ENCODE data around the gene DPP6.
"Not testable (repeated sequence)": the region's sequence is repeated elsewhere in the genome, so short reads cannot be mapped to it uniquely, and the experiment has no call there.

The DPP6 gene

DNA sequence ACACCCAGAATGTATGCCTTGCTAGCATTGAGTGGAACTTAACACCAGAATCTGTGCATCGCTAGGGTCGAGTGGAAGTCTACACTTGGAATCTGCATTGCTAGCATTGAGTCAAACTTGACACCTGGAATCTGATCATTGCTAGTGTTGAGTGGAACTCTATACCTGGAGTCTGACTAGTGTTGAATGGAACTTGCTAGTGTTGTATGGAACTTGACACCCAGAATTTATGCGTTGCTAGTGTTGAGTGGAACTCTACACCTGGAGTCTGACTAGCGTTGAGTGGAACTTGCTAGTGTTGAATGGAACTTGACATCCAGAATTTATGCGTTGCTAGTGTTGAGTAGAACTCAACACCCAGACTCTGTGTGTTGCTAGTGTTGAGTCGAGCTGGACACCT, 110.7 kb downstream of the DPP6 start:
- not testable (repeated sequence) for H3K4me1 ChIP-seq (ENCODE audit: control insufficient read depth, insufficient read depth, low read length); H3K36me3 ChIP-seq (ENCODE audit: control insufficient read depth, insufficient read depth, low read length); H3K27me3 ChIP-seq (ENCODE audit: control insufficient read depth, insufficient read depth, low read length); H3K4me3 ChIP-seq (ENCODE audit: low read depth, low read length); H3K9me3 ChIP-seq (ENCODE audit: control insufficient read depth, insufficient read depth, low read length); H3K9ac ChIP-seq (ENCODE audit: low read depth, low read length); H3K27ac ChIP-seq (ENCODE audit: low read depth, low read length)

DNA sequence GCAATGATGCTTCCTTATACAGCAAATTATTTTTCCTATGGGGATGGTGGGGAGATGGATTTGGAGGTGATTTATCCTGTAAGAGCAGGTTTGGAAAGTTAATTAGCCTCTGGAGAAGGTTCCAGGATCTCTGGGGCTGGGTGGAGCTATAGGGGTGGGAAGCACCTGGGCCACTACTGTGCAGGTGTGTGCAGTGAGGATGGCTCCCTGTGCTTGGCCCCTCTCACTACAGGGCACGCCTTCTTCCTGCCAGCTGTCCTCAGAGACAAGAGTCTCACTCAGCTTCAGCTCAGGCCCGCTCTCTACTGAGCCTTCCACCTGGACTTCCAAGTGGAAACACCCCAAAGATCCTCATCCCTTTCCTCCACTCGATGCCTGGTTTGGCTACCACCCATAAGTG, 111.4 kb downstream of the DPP6 start:
- not testable (repeated sequence) for H3K9me3 ChIP-seq (ENCODE audit: control insufficient read depth, insufficient read depth, low read length); H3K27ac ChIP-seq (ENCODE audit: low read depth, low read length); H3K9ac ChIP-seq (ENCODE audit: low read depth, low read length); H3K4me3 ChIP-seq (ENCODE audit: low read depth, low read length); H3K27me3 ChIP-seq (ENCODE audit: control insufficient read depth, insufficient read depth, low read length); H3K4me1 ChIP-seq (ENCODE audit: control insufficient read depth, insufficient read depth, low read length); H3K36me3 ChIP-seq (ENCODE audit: control insufficient read depth, insufficient read depth, low read length)

DNA sequence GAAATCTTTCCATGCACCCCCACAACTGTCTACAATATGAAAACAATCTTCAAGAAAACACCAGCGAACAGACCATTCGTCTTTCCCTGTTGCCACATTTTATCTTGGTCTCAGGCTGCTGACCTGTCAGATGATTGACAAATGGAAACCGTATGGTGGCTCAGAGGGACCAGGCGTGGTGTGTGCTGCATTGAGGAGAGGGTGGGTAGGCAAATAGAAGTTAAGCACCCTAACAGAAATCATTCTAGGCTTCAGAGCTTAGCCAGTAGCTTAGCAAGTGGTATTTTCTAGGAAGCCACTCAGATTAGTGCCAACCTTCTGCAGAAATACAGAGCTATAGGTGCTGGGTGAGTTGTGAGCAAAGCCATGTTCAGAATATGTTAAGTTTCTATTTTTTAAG, 114.9 kb downstream of the DPP6 start:
- no peak overlapping the region for H3K9ac ChIP-seq (ENCODE audit: low read depth, low read length)
- H3K9me3 ChIP-seq (ENCODE audit: control insufficient read depth, insufficient read depth, low read length), result no peaks in the 10 kb centered on the region
- no peak overlapping the region for H3K27ac ChIP-seq (ENCODE audit: low read depth, low read length)
- no peak overlapping the region for H3K4me3 ChIP-seq (ENCODE audit: low read depth, low read length)
- peaks cover 20% of the 10 kb centered on the region for H3K4me1 ChIP-seq (ENCODE audit: control insufficient read depth, insufficient read depth, low read length)
- no peaks in the 10 kb centered on the region for H3K27me3 ChIP-seq (ENCODE audit: control insufficient read depth, insufficient read depth, low read length)
- no peaks in the 10 kb centered on the region for H3K36me3 ChIP-seq (ENCODE audit: control insufficient read depth, insufficient read depth, low read length)

DNA sequence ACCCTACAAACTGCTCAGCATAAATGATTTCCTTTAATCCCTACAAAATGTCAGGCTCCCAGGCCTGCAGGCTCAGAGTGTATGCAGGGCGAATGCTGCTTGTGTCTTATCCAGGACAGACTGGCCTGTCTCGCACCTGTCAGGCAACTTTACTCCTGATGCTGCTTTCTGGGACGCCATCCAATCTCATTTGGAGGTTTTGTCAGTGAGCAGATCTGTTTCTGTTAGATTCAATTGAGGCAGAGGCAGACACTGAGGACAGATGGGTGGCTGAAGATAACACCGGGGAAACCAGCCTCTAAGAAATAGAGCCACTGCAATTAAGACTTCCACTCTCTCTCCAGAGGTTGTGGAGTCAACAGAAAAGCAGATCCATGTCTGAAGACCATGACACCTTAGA, 115.6 kb downstream of the DPP6 start:
- H3K27me3 ChIP-seq (ENCODE audit: control insufficient read depth, insufficient read depth, low read length), result no peaks in the 10 kb centered on the region
- no peaks in the 10 kb centered on the region for H3K36me3 ChIP-seq (ENCODE audit: control insufficient read depth, insufficient read depth, low read length)
- H3K4me3 ChIP-seq (ENCODE audit: low read depth, low read length), result no peak overlapping the region
- H3K4me1 ChIP-seq (ENCODE audit: control insufficient read depth, insufficient read depth, low read length), result peaks cover 28% of the 10 kb centered on the region
- H3K9me3 ChIP-seq (ENCODE audit: control insufficient read depth, insufficient read depth, low read length), result no peaks in the 10 kb centered on the region
- H3K27ac ChIP-seq (ENCODE audit: low read depth, low read length), result no peak overlapping the region
- H3K9ac ChIP-seq (ENCODE audit: low read depth, low read length), result no peak overlapping the region

DNA sequence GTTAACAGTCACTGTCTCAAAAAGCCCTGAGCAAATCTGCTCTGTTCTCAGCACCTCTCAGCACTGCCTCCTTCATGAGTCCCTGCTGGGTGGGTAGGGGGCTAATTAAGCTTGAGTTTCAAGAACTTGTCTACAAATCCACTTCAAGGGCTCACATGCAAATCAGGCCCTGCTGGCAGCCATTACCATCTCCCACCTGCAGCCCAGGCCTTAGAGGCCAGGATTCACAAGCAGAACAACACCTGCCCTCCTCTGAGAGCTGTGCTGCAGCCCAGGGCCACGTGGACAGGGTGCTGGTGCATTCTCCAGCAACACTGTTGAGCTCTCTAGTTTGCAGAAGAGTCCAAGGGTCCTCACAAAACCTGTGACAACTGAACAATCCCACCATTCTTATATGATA, 119.2 kb downstream of the DPP6 start:
- Histone ChIP-seq H3K27ac (ENCODE audit: low read depth, low read length) (peak overlapping the region; percentile 80), H3K9me3 (ENCODE audit: control insufficient read depth, insufficient read depth, low read length) (no peaks in the 10 kb centered on the region), H3K27me3 (ENCODE audit: control insufficient read depth, insufficient read depth, low read length) (no peaks in the 10 kb centered on the region), H3K36me3 (ENCODE audit: control insufficient read depth, insufficient read depth, low read length) (no peaks in the 10 kb centered on the region), H3K9ac (ENCODE audit: low read depth, low read length) (no peak overlapping the region), H3K4me1 (ENCODE audit: control insufficient read depth, insufficient read depth, low read length) (peaks cover 47% of the 10 kb centered on the region), H3K4me3 (ENCODE audit: low read depth, low read length) (no peak overlapping the region)

DNA sequence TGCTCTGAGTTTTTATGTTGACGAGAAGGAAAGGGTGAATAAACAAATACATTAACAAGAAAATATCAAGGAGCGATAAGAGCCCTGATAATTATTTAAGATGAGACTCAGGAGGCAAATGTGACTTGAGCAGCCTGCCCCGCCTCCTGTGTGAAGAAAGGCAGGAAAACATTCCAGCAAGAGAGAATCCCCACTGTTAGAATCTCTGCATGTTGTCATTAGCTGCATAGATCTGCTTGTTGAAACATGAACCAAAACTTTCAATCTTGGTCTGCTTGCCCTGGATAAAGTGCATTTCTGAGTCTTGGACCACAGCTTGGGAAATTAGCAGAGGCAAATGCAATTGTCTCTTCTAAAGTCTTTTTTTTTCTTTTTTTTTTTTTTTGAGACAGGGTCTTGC, 120.0 kb downstream of the DPP6 start:
- H3K36me3 ChIP-seq (ENCODE audit: control insufficient read depth, insufficient read depth, low read length), result no peaks in the 10 kb centered on the region
- H3K9me3 ChIP-seq (ENCODE audit: control insufficient read depth, insufficient read depth, low read length), result no peaks in the 10 kb centered on the region
- H3K27me3 ChIP-seq (ENCODE audit: control insufficient read depth, insufficient read depth, low read length), result no peaks in the 10 kb centered on the region
- H3K27ac ChIP-seq (ENCODE audit: low read depth, low read length), result peak overlapping the region; percentile 80
- no peak overlapping the region for H3K4me3 ChIP-seq (ENCODE audit: low read depth, low read length)
- H3K4me1 ChIP-seq (ENCODE audit: control insufficient read depth, insufficient read depth, low read length), result peaks cover 47% of the 10 kb centered on the region
- no peak overlapping the region for H3K9ac ChIP-seq (ENCODE audit: low read depth, low read length)

DNA sequence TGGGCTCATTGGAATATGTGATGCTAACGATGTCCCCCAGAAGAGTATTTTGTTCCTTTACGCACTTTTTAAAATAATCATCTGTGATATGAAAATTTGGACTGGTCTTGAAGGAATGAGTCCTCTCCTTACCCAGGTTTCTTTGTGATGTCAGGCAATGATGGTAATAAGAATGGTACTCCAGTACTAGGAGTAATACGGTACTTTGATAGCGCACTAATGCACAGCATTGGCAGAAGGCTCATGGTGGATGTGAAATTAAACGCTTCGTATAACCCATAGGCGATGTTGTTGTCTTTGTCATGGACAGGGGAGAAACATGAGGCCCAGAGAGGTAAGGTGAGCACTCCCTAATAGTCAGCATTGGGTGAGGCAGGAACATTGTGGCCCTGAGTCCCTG, 125.4 kb downstream of the DPP6 start:
- Histone ChIP-seq H3K27ac (ENCODE audit: low read depth, low read length) (no peak overlapping the region), H3K27me3 (ENCODE audit: control insufficient read depth, insufficient read depth, low read length) (no peaks in the 10 kb centered on the region), H3K36me3 (ENCODE audit: control insufficient read depth, insufficient read depth, low read length) (no peaks in the 10 kb centered on the region)

DNA sequence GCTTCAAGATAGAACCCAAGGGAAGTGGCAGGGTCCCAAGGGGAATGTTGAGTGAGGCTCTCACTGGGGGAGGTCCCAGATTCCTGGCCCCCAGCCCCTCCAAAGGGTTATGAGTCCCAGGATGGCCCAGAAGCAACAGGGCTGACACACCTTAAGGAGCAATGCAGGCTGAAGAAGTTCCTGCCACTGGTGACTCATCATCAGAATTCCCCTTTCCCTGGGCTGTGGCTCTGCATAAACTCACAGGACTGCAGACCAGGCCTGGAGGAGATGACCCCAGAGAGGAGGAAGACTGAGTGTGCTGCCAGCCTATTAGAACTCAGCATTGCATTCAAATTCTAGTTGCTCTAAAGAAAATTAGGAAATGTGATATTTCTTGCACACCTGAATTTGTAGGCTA, 126.7 kb downstream of the DPP6 start:
- Histone ChIP-seq H3K27me3 (ENCODE audit: control insufficient read depth, insufficient read depth, low read length) (no peaks in the 10 kb centered on the region), H3K27ac (ENCODE audit: low read depth, low read length) (no peak overlapping the region), H3K4me3 (ENCODE audit: low read depth, low read length) (no peak overlapping the region), H3K4me1 (ENCODE audit: control insufficient read depth, insufficient read depth, low read length) (peaks cover 34% of the 10 kb centered on the region), H3K9me3 (ENCODE audit: control insufficient read depth, insufficient read depth, low read length) (no peaks in the 10 kb centered on the region), H3K36me3 (ENCODE audit: control insufficient read depth, insufficient read depth, low read length) (no peaks in the 10 kb centered on the region), H3K9ac (ENCODE audit: low read depth, low read length) (no peak overlapping the region)

More for the DNA sequence above, 125.4 kb downstream of the DPP6 start:
- H3K9ac ChIP-seq (ENCODE audit: low read depth, low read length), result no peak overlapping the region
- no peaks in the 10 kb centered on the region for H3K9me3 ChIP-seq (ENCODE audit: control insufficient read depth, insufficient read depth, low read length)
- H3K4me1 ChIP-seq (ENCODE audit: control insufficient read depth, insufficient read depth, low read length), result peaks cover 34% of the 10 kb centered on the region
- no peak overlapping the region for H3K4me3 ChIP-seq (ENCODE audit: low read depth, low read length)

DNA sequence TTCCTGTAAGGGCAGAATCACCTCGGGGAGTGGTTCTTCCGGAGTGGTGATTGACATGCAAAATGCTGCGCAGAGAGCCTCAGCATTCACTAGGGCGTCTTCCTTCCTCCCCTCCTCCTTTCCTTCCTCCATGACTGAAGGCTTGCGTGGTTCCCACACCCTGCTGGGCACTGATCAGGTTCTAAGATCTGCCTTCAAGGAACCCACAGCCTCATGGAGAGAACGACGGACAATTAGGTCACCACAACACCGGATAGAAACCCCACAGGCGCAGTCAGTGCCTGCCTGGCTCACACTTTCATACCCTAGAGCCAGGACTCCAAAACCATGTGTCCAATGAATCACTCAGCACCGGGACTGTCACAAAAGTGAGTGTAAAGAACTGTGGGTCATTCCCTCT, 131.3 kb downstream of the DPP6 start:
- Histone ChIP-seq H3K27ac (ENCODE audit: low read depth, low read length) (peak overlapping the region; percentile 61), H3K4me1 (ENCODE audit: control insufficient read depth, insufficient read depth, low read length) (peaks cover 58% of the 10 kb centered on the region), H3K9ac (ENCODE audit: low read depth, low read length) (no peak overlapping the region), H3K27me3 (ENCODE audit: control insufficient read depth, insufficient read depth, low read length) (no peaks in the 10 kb centered on the region), H3K36me3 (ENCODE audit: control insufficient read depth, insufficient read depth, low read length) (no peaks in the 10 kb centered on the region), H3K9me3 (ENCODE audit: control insufficient read depth, insufficient read depth, low read length) (no peaks in the 10 kb centered on the region), H3K4me3 (ENCODE audit: low read depth, low read length) (peak overlapping the region; percentile 29; the same call in 1 of the 2 replicates)

DNA sequence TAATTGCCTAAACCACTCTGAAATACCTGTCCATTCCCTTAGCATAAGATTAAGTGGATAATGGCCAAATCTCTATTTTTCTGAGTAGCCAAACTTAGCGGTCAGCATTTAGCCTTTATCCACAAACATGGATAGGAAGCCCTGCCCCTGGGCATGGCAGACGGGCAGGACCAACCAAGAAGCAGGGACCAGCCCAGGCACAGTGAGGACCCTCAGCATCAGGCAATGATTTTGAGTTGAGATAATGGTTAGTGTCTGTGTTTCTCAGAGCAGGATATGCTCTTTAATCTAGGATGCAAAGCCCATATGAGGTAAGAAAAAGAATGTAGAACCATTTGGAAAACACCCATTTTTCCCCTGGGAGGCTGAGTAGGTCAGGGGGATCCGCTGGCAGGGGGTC, 131.7 kb downstream of the DPP6 start:
- H3K9me3 ChIP-seq (ENCODE audit: control insufficient read depth, insufficient read depth, low read length), result no peaks in the 10 kb centered on the region
- no peaks in the 10 kb centered on the region for H3K27me3 ChIP-seq (ENCODE audit: control insufficient read depth, insufficient read depth, low read length)
- peaks cover 58% of the 10 kb centered on the region for H3K4me1 ChIP-seq (ENCODE audit: control insufficient read depth, insufficient read depth, low read length)
- H3K9ac ChIP-seq (ENCODE audit: low read depth, low read length), result no peak overlapping the region
- peak overlapping the region; percentile 29; the same call in 1 of the 2 replicates for H3K4me3 ChIP-seq (ENCODE audit: low read depth, low read length)
- no peaks in the 10 kb centered on the region for H3K36me3 ChIP-seq (ENCODE audit: control insufficient read depth, insufficient read depth, low read length)
- peak overlapping the region; percentile 61 for H3K27ac ChIP-seq (ENCODE audit: low read depth, low read length)

DNA sequence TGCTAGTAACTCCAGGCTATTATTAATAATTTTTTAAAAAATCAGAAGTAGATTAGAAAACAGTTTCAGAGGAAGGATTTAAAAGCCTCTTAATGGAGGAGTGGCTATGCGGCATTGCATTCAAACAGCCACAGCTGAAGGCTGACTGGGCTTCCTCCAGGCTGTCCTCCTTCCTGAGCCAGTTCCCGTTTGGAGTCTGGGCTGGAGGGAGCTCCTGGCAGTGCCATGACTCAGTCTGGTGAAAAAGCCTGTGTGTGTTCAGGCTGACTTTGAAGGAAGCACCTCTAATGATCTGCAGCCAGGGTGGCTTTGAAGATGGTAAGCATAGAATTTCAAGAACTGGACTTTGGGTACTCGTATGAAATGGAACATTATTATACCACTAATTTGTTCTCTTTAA, 134.6 kb downstream of the DPP6 start:
- no peaks in the 10 kb centered on the region for H3K27me3 ChIP-seq (ENCODE audit: control insufficient read depth, insufficient read depth, low read length)
- H3K9me3 ChIP-seq (ENCODE audit: control insufficient read depth, insufficient read depth, low read length), result no peaks in the 10 kb centered on the region
- peaks cover 49% of the 10 kb centered on the region for H3K4me1 ChIP-seq (ENCODE audit: control insufficient read depth, insufficient read depth, low read length)
- no peak overlapping the region for H3K27ac ChIP-seq (ENCODE audit: low read depth, low read length)
- H3K9ac ChIP-seq (ENCODE audit: low read depth, low read length), result no peak overlapping the region
- H3K36me3 ChIP-seq (ENCODE audit: control insufficient read depth, insufficient read depth, low read length), result no peaks in the 10 kb centered on the region
- H3K4me3 ChIP-seq (ENCODE audit: low read depth, low read length), result no peak overlapping the region

DNA sequence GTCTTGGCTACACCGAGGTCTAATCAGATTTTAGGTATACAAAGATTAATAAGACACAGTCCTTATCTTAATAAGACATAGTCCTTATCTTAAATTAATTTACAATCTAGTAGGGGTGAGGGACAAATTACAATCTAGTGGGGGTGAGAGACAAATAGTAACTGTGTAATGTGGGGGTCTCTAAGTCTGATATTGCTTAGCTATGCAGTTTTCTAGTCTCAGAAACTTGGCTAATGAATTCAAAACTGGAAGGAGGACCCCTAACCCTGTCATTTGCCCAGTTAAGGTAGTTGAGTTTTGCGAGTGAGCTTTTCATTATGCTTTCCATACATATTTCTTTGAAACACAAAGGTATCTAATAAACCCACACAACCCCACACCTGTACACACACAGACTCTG, 136.1 kb downstream of the DPP6 start:
- no peaks in the 10 kb centered on the region for H3K27me3 ChIP-seq (ENCODE audit: control insufficient read depth, insufficient read depth, low read length)
- H3K4me1 ChIP-seq (ENCODE audit: control insufficient read depth, insufficient read depth, low read length), result peaks cover 38% of the 10 kb centered on the region
- H3K9ac ChIP-seq (ENCODE audit: low read depth, low read length), result no peak overlapping the region
- no peak overlapping the region for H3K4me3 ChIP-seq (ENCODE audit: low read depth, low read length)
- H3K9me3 ChIP-seq (ENCODE audit: control insufficient read depth, insufficient read depth, low read length), result no peaks in the 10 kb centered on the region
- H3K27ac ChIP-seq (ENCODE audit: low read depth, low read length), result no peak overlapping the region
- no peaks in the 10 kb centered on the region for H3K36me3 ChIP-seq (ENCODE audit: control insufficient read depth, insufficient read depth, low read length)
